Measurements from ENCODE around the gene POP4. TPM values are rescaled to one million over a fixed set of nuclear protein-coding genes. Genes with fewer than 3 reads are reported as not detected.

The POP4 gene
- total and polyA plus RNA-seq, 2 of the 13 experiments (the other 11 are each of a cell fraction or from before 2014, with no cell fraction given): 32.2 to 84.0 TPM

DNA sequence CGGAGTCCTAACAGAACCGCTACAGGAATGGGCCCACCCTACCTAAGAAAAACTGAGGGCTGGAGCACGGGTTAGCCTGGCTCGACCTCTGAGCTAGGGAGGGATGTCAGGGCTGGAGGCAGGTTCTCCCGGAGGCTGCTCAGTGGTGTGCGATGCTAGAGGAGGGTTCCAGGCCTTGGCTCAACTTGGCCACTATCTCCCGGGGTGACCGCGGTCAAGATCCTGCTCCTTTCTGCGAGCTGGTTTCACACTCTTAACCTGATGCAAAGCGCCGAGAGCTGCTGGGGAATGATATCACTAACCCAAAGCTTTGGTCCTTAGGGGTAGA is 301 bp downstream of the POP4 start (continued):
- TF ChIP-seq, protein P1, sequence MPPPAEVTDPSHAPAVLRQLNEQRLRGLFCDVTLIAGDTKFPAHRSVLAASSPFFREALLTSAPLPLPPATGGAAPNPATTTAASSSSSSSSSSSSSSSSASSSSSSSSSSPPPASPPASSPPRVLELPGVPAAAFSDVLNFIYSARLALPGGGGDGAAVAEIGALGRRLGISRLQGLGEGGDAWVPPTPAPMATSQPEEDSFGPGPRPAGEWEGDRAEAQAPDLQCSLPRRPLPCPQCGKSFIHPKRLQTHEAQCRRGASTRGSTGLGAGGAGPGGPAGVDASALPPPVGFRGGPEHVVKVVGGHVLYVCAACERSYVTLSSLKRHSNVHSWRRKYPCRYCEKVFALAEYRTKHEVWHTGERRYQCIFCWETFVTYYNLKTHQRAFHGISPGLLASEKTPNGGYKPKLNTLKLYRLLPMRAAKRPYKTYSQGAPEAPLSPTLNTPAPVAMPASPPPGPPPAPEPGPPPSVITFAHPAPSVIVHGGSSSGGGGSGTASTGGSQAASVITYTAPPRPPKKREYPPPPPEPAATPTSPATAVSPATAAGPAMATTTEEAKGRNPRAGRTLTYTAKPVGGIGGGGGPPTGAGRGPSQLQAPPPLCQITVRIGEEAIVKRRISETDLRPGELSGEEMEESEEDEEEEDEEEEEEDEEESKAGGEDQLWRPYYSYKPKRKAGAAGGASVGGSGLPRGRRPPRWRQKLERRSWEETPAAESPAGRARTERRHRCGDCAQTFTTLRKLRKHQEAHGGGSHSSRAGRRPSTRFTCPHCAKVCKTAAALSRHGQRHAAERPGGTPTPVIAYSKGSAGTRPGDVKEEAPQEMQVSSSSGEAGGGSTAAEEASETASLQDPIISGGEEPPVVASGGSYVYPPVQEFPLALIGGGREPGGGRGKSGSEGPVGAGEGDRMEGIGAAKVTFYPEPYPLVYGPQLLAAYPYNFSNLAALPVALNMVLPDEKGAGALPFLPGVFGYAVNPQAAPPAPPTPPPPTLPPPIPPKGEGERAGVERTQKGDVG (CRISPR knock-in tag; IDR thresholded peaks at IDR 0.05; ENCODE audit: borderline replicate concordance): no peak; the same call in 1 of the 2 replicates
- TF ChIP-seq ZNF12 (CRISPR knock-in tag; IDR thresholded peaks at IDR 0.05): no peak
- peak; percentile 7; the same call in 1 of the 2 replicates for TF ChIP-seq SALL2 (CRISPR knock-in tag; IDR thresholded peaks at IDR 0.05)
- TF ChIP-seq ASH2L (IDR thresholded peaks at IDR 0.05; ENCODE audit: insufficient read length, low read depth, low read length): peak; percentile 43
- TF ChIP-seq, protein P2, sequence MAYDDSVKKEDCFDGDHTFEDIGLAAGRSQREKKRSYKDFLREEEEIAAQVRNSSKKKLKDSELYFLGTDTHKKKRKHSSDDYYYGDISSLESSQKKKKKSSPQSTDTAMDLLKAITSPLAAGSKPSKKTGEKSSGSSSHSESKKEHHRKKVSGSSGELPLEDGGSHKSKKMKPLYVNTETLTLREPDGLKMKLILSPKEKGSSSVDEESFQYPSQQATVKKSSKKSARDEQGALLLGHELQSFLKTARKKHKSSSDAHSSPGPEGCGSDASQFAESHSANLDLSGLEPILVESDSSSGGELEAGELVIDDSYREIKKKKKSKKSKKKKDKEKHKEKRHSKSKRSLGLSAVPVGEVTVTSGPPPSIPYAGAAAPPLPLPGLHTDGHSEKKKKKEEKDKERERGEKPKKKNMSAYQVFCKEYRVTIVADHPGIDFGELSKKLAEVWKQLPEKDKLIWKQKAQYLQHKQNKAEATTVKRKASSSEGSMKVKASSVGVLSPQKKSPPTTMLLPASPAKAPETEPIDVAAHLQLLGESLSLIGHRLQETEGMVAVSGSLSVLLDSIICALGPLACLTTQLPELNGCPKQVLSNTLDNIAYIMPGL (CRISPR knock-in tag; IDR thresholded peaks at IDR 0.05; ENCODE audit: borderline replicate concordance in 1 of 2, low read depth in 1 of 2): no peak
- 0 out of 2 replicates have a peak, but pooled peaks have one; percentile 2 for TF ChIP-seq ZNF605 (CRISPR knock-in tag; IDR thresholded peaks at IDR 0.05)
- no peak for TF ChIP-seq CREB1 (IDR thresholded peaks at IDR 0.05)
- peak; percentile 76 for TF ChIP-seq CREB1 (CRISPR knock-in tag; IDR thresholded peaks at IDR 0.05)
- 0 out of 2 replicates have a peak, but pooled peaks have one; percentile 16 for TF ChIP-seq DR1 (CRISPR knock-in tag; IDR thresholded peaks at IDR 0.05)
- no peak for TF ChIP-seq ZNF24 (IDR thresholded peaks at IDR 0.05)
- TF ChIP-seq, protein P3, sequence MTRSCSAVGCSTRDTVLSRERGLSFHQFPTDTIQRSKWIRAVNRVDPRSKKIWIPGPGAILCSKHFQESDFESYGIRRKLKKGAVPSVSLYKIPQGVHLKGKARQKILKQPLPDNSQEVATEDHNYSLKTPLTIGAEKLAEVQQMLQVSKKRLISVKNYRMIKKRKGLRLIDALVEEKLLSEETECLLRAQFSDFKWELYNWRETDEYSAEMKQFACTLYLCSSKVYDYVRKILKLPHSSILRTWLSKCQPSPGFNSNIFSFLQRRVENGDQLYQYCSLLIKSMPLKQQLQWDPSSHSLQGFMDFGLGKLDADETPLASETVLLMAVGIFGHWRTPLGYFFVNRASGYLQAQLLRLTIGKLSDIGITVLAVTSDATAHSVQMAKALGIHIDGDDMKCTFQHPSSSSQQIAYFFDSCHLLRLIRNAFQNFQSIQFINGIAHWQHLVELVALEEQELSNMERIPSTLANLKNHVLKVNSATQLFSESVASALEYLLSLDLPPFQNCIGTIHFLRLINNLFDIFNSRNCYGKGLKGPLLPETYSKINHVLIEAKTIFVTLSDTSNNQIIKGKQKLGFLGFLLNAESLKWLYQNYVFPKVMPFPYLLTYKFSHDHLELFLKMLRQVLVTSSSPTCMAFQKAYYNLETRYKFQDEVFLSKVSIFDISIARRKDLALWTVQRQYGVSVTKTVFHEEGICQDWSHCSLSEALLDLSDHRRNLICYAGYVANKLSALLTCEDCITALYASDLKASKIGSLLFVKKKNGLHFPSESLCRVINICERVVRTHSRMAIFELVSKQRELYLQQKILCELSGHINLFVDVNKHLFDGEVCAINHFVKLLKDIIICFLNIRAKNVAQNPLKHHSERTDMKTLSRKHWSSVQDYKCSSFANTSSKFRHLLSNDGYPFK (CRISPR knock-in tag; IDR thresholded peaks at IDR 0.05; ENCODE audit: borderline replicate concordance): 0 out of 2 replicates have a peak, but pooled peaks have one; percentile 10
- TF ChIP-seq, protein P4, sequence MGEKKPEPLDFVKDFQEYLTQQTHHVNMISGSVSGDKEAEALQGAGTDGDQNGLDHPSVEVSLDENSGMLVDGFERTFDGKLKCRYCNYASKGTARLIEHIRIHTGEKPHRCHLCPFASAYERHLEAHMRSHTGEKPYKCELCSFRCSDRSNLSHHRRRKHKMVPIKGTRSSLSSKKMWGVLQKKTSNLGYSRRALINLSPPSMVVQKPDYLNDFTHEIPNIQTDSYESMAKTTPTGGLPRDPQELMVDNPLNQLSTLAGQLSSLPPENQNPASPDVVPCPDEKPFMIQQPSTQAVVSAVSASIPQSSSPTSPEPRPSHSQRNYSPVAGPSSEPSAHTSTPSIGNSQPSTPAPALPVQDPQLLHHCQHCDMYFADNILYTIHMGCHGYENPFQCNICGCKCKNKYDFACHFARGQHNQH (CRISPR knock-in tag; IDR thresholded peaks at IDR 0.05): no peak
- TF ChIP-seq, protein P5, sequence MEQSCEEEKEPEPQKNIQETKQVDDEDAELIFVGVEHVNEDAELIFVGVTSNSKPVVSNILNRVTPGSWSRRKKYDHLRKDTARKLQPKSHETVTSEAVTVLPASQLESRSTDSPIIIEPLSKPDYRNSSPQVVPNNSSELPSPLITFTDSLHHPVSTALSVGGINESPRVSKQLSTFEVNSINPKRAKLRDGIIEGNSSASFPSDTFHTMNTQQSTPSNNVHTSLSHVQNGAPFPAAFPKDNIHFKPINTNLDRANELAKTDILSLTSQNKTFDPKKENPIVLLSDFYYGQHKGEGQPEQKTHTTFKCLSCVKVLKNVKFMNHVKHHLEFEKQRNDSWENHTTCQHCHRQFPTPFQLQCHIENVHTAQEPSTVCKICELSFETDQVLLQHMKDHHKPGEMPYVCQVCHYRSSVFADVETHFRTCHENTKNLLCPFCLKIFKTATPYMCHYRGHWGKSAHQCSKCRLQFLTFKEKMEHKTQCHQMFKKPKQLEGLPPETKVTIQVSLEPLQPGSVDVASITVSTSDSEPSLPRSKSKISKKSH (CRISPR knock-in tag; IDR thresholded peaks at IDR 0.05; ENCODE audit: borderline replicate concordance): no peak
- TF ChIP-seq ATF1 (CRISPR knock-in tag; IDR thresholded peaks at IDR 0.05): peak; percentile 86
- peak; percentile 8; the same call in 1 of the 2 replicates for TF ChIP-seq REL (CRISPR knock-in tag; conservative IDR thresholded peaks at IDR 0.05)
- TF ChIP-seq CREM (IDR thresholded peaks at IDR 0.05): peak; percentile 91
- no peak for TF ChIP-seq CREM (CRISPR knock-in tag; IDR thresholded peaks at IDR 0.05)
- no peak for TF ChIP-seq SIN3B (IDR thresholded peaks at IDR 0.05; ENCODE audit: low read length)
